ENCODE measurements around the gene CEP295NL.

CEP295NL gene

GRCh38 chr17:78864117-78864516 lies 38.9 kb downstream of the CEP295NL start:
- TF ChIP-seq CTCF (IDR thresholded peaks at IDR 0.05; ENCODE audit: low read depth, low read length) = no peak
- no peak overlapping the region for H3K4me3 ChIP-seq (ENCODE audit: low read depth, low read length)
- no peak for DNase-seq
- H3K36me3 ChIP-seq = peaks cover 44% of the 10 kb centered on the region
- no peaks in the 10 kb centered on the region for H3K9me3 ChIP-seq (ENCODE audit: severe bottlenecking)
- no peak overlapping the region for H3K27ac ChIP-seq
- H3K27me3 ChIP-seq (ENCODE audit: insufficient read depth, low read depth, severe bottlenecking) = no peaks in the 10 kb centered on the region

GRCh38 chr17:78862073-78863023 lies 40.7 kb downstream of the CEP295NL start:
- H3K27ac ChIP-seq = no peak overlapping the region
- H3K9me3 ChIP-seq (ENCODE audit: severe bottlenecking) = no peaks in the 10 kb centered on the region
- H3K36me3 ChIP-seq = peaks cover 28% of the 10 kb centered on the region
- H3K27me3 ChIP-seq (ENCODE audit: insufficient read depth, low read depth, severe bottlenecking) = no peaks in the 10 kb centered on the region
- no peak for TF ChIP-seq CTCF (IDR thresholded peaks at IDR 0.05; ENCODE audit: low read depth, low read length)
- no peak overlapping the region for H3K4me3 ChIP-seq (ENCODE audit: low read depth, low read length)
- DNase-seq = no peak

- Histone ChIP-seq H3K4me3 (ENCODE audit: low read depth, low read length) (no peak overlapping the region), H3K27me3 (ENCODE audit: insufficient read depth, low read depth, severe bottlenecking) (no peaks in the 10 kb centered on the region), H3K36me3 (peaks cover 25% of the 10 kb centered on the region), H3K9me3 (ENCODE audit: severe bottlenecking) (no peaks in the 10 kb centered on the region), H3K27ac (no peak overlapping the region)
- TF ChIP-seq CTCF (IDR thresholded peaks at IDR 0.05; ENCODE audit: low read depth, low read length) = no peak
- DNase-seq = no peak
These were observed 41.8 kb downstream of the CEP295NL start for GRCh38 chr17:78861229-78861628.

- Histone ChIP-seq H3K9me3 (ENCODE audit: severe bottlenecking) (no peaks in the 10 kb centered on the region), H3K27ac (no peak overlapping the region)
- TF ChIP-seq CTCF (IDR thresholded peaks at IDR 0.05; ENCODE audit: low read depth, low read length) = no peak
These were observed 44.0 kb downstream of the CEP295NL start for GRCh38 chr17:78859051-78859450.

GRCh38 chr17:78857266-78857665 lies 45.7 kb downstream of the CEP295NL start:
- peak; percentile 99 for DNase-seq
- no peak for TF ChIP-seq CTCF (IDR thresholded peaks at IDR 0.05; ENCODE audit: low read depth, low read length)
- H3K27me3 ChIP-seq (ENCODE audit: insufficient read depth, low read depth, severe bottlenecking) = no peaks in the 10 kb centered on the region
- H3K9me3 ChIP-seq (ENCODE audit: severe bottlenecking) = no peaks in the 10 kb centered on the region
- no peak overlapping the region for H3K4me3 ChIP-seq (ENCODE audit: low read depth, low read length)
- H3K36me3 ChIP-seq = peaks cover 32% of the 10 kb centered on the region
- H3K27ac ChIP-seq = peak overlapping the region; percentile 75

More at GRCh38 chr17:78859051-78859450, 44.0 kb downstream of the CEP295NL start:
- Histone ChIP-seq H3K27me3 (ENCODE audit: insufficient read depth, low read depth, severe bottlenecking) (no peaks in the 10 kb centered on the region), H3K36me3 (peaks cover 36% of the 10 kb centered on the region), H3K4me3 (ENCODE audit: low read depth, low read length) (no peak overlapping the region)
- no peak for DNase-seq
